ENCODE data around the gene KCP. TPM values are rescaled to one million over a fixed set of nuclear protein-coding genes. Genes with fewer than 3 reads are reported as not detected.

KCP gene
- polyA plus RNA-seq, 3 donors, result 0.11 to 0.16 TPM; not detected in 1

DNA sequence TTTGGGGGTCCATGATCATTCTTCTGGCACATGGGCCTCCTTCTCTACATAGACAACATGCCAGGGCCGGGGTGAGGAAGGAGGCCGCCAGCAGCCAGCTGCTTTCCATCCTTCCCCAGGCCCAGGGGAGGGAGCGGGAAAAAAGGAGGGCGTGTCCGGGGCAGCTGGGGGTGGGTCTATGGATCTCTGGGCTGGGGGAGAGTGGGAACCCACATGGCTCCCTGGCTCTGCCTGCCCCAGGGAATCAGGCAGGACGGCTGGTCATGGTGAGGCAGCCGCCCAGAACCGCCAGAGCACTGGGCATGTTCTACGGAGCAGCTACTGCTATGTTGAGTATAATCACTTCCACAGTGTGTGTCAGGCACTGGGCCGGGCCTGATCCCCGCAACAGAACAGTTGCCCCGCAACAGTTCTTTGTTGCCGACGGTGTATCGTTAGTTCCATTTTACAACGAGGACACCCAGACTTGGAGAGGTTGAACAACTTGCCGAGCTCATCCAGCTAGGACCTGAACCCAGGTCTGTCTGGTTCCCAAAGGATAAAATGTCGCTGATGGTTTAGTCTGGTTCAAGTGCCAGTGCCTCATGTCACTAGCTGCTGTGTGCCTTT, 20.8 kb upstream of the KCP start:
- H3K27ac Mint-ChIP-seq, result no peak overlapping the region
- Histone ChIP-seq H3K4me2 (replicated peaks; ENCODE audit: extremely low read depth, low read length, poor library complexity, severe bottlenecking) (no peak overlapping the region), H4K20me1 (ENCODE audit: insufficient read depth, low read length) (no peaks in the 10 kb centered on the region), H3K27ac (ENCODE audit: low read depth in 1 of 2, low read length in 2 of 2) (no peak overlapping the region), H3K4me3 (replicated peaks in 1 of 3; ENCODE audit: low read depth in 2 of 3, low read length in 3 of 3) (no peak overlapping the region), H3K79me2 (ENCODE audit: insufficient read depth, low read length) (peaks cover 16% of the 10 kb centered on the region), H2AFZ (ENCODE audit: insufficient read depth, low read depth, low read length, poor library complexity, severe bottlenecking) (no peak overlapping the region), H3K27me3 (ENCODE audit: control insufficient read depth in 2 of 2, insufficient read depth in 2 of 2, low read length in 2 of 2) (no peaks in the 10 kb centered on the region), H3K9ac (ENCODE audit: insufficient read depth, low read length, poor library complexity, severe bottlenecking) (no peak overlapping the region), H3K4me1 (ENCODE audit: control insufficient read depth in 1 of 2, insufficient read depth in 2 of 2, low read length in 2 of 2) (peaks cover 44% of the 10 kb centered on the region in 2 donors), H3K36me3 (replicated peaks in 1 of 2; ENCODE audit: control insufficient read depth in 1 of 2, insufficient read depth in 2 of 2, low read length in 2 of 2) (no peaks in the 10 kb centered on the region), H3K9me3 (replicated peaks in 1 of 2; ENCODE audit: control insufficient read depth in 1 of 2, insufficient read depth in 1 of 2, low read length in 2 of 2) (peaks cover 0 to 5% of the 10 kb centered on the region in 2 donors)
- intact Hi-C loops (cut with micrococcal nuclease), result no loop called here
- DNase-seq, result no peak
- H3K9me3 Mint-ChIP-seq, result peaks cover 0 to 6% (median 2%) of the 10 kb centered on the region in 7 donors
- H3K27me3 Mint-ChIP-seq (ENCODE audit: low read depth in 3 of 3), result peaks cover 0 to 4% (median 0%) of the 10 kb centered on the region in 3 donors
- H3K4me1 Mint-ChIP-seq, result peaks cover 52% of the 10 kb centered on the region
- 95% methylated on average over 15 of the region's 18 CpGs for WGBS (ENCODE audit: insufficient coverage)
- TF ChIP-seq, protein P1, sequence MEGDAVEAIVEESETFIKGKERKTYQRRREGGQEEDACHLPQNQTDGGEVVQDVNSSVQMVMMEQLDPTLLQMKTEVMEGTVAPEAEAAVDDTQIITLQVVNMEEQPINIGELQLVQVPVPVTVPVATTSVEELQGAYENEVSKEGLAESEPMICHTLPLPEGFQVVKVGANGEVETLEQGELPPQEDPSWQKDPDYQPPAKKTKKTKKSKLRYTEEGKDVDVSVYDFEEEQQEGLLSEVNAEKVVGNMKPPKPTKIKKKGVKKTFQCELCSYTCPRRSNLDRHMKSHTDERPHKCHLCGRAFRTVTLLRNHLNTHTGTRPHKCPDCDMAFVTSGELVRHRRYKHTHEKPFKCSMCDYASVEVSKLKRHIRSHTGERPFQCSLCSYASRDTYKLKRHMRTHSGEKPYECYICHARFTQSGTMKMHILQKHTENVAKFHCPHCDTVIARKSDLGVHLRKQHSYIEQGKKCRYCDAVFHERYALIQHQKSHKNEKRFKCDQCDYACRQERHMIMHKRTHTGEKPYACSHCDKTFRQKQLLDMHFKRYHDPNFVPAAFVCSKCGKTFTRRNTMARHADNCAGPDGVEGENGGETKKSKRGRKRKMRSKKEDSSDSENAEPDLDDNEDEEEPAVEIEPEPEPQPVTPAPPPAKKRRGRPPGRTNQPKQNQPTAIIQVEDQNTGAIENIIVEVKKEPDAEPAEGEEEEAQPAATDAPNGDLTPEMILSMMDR (IDR thresholded peaks at IDR 0.05), result no peak
- no peak overlapping the region for H3K4me3 Mint-ChIP-seq
- peaks cover 0 to 3% of the 10 kb centered on the region in 2 donors for H3K36me3 Mint-ChIP-seq

- WGBS (ENCODE audit: insufficient coverage), result 100% methylated on average over 4 of the region's 14 CpGs
- intact Hi-C loops (cut with micrococcal nuclease), result no loop called here
- TF ChIP-seq, protein P1 (IDR thresholded peaks at IDR 0.05), result no peak
Observed at GRCh38 chr7:128928882-128929788, 18.6 kb upstream of the KCP start.

More at GRCh38 chr7:128928882-128929788, 18.6 kb upstream of the KCP start:
- Histone ChIP-seq H4K20me1 (ENCODE audit: insufficient read depth, low read length) (no peaks in the 10 kb centered on the region), H3K9me3 (replicated peaks in 1 of 2; ENCODE audit: control insufficient read depth in 1 of 2, insufficient read depth in 1 of 2, low read length in 2 of 2) (peaks cover 0 to 5% of the 10 kb centered on the region in 2 donors), H3K4me1 (ENCODE audit: control insufficient read depth in 1 of 2, insufficient read depth in 2 of 2, low read length in 2 of 2) (peaks cover 30 to 37% of the 10 kb centered on the region in 2 donors), H3K4me3 (replicated peaks in 1 of 3; ENCODE audit: low read depth in 2 of 3, low read length in 3 of 3) (no peak overlapping the region), H3K27me3 (ENCODE audit: control insufficient read depth in 2 of 2, insufficient read depth in 2 of 2, low read length in 2 of 2) (no peaks in the 10 kb centered on the region), H3K27ac (ENCODE audit: low read depth in 1 of 2, low read length in 2 of 2) (no peak overlapping the region), H3K4me2 (replicated peaks; ENCODE audit: extremely low read depth, low read length, poor library complexity, severe bottlenecking) (no peak overlapping the region), H3K36me3 (replicated peaks in 1 of 2; ENCODE audit: control insufficient read depth in 1 of 2, insufficient read depth in 2 of 2, low read length in 2 of 2) (no peaks in the 10 kb centered on the region), H2AFZ (ENCODE audit: insufficient read depth, low read depth, low read length, poor library complexity, severe bottlenecking) (no peak overlapping the region), H3K79me2 (ENCODE audit: insufficient read depth, low read length) (peaks cover 8% of the 10 kb centered on the region), H3K9ac (ENCODE audit: insufficient read depth, low read length, poor library complexity, severe bottlenecking) (no peak overlapping the region)
- Mint-ChIP-seq H3K9me3 (peaks cover 0 to 6% (median 2%) of the 10 kb centered on the region in 7 donors), H3K27ac (no peak overlapping the region), H3K4me1 (peaks cover 44% of the 10 kb centered on the region), H3K27me3 (ENCODE audit: low read depth in 3 of 3) (peaks cover 0 to 4% (median 0%) of the 10 kb centered on the region in 3 donors), H3K36me3 (peaks cover 0 to 1% of the 10 kb centered on the region in 2 donors), H3K4me3 (no peak overlapping the region)
- no peak for DNase-seq

Data from CD14-positive monocyte (primary cell).